ENCODE measurements around the gene BCL7A. TPM values are rescaled to one million over a fixed set of nuclear protein-coding genes. Genes with fewer than 3 reads are reported as not detected.
"Not testable (repeated sequence)": the region's sequence is repeated elsewhere in the genome, so short reads cannot be mapped to it uniquely, and the experiment has no call there.

Gene BCL7A
- total RNA-seq, 1 experiment from 2014 or later: 14.4 TPM

- Histone ChIP-seq H3K27ac (no peak overlapping the region), H3K4me3 (no peak overlapping the region), H3K36me3 (no peaks in the 10 kb centered on the region), H3K4me1 (peaks cover 4% of the 10 kb centered on the region; the same call in 1 of the 2 replicates), H3K9me3 (replicated peaks) (no peaks in the 10 kb centered on the region), H3K27me3 (no peaks in the 10 kb centered on the region)
- DNase-seq: no peak
Measured at GRCh38 chr12:122050706-122051105, 29.0 kb downstream of the BCL7A start.

- peaks cover 4% of the 10 kb centered on the region; the same call in 1 of the 2 replicates for H3K4me1 ChIP-seq
- H3K36me3 ChIP-seq: no peaks in the 10 kb centered on the region
- H3K27ac ChIP-seq: no peak overlapping the region
- no peak for DNase-seq
- H3K27me3 ChIP-seq: no peaks in the 10 kb centered on the region
- no peaks in the 10 kb centered on the region for H3K9me3 ChIP-seq (replicated peaks)
- no peak overlapping the region for H3K4me3 ChIP-seq
Measured at GRCh38 chr12:122051231-122051876, 29.7 kb downstream of the BCL7A start.

GRCh38 chr12:122052285-122052684, 30.6 kb downstream of the BCL7A start:
- no peaks in the 10 kb centered on the region for H3K9me3 ChIP-seq (replicated peaks)
- H3K27ac ChIP-seq: no peak overlapping the region
- DNase-seq: no peak
- no peak overlapping the region for H3K4me3 ChIP-seq
- H3K36me3 ChIP-seq: no peaks in the 10 kb centered on the region; the same call in 1 of the 2 replicates
- no peaks in the 10 kb centered on the region for H3K27me3 ChIP-seq
- H3K4me1 ChIP-seq: peaks cover 4% of the 10 kb centered on the region; the same call in 1 of the 2 replicates

GRCh38 chr12:122054842-122055520, 33.3 kb downstream of the BCL7A start:
- Histone ChIP-seq H3K4me1 (peaks cover 4% of the 10 kb centered on the region; the same call in 1 of the 2 replicates), H3K27me3 (no peaks in the 10 kb centered on the region), H3K9me3 (replicated peaks) (no peaks in the 10 kb centered on the region), H3K4me3 (no peak overlapping the region), H3K36me3 (no peaks in the 10 kb centered on the region; the same call in 1 of the 2 replicates), H3K27ac (no peak overlapping the region)
- DNase-seq: no peak

GRCh38 chr12:122056406-122056805, 34.7 kb downstream of the BCL7A start:
- H3K27me3 ChIP-seq; H3K27ac ChIP-seq; H3K4me3 ChIP-seq; H3K9me3 ChIP-seq (replicated peaks); H3K36me3 ChIP-seq; H3K4me1 ChIP-seq; DNase-seq: not testable (repeated sequence)

GRCh38 chr12:122057007-122057735, 35.5 kb downstream of the BCL7A start:
- H3K4me1 ChIP-seq: peaks cover 4% of the 10 kb centered on the region; the same call in 1 of the 2 replicates
- no peak overlapping the region for H3K27ac ChIP-seq
- H3K4me3 ChIP-seq: no peak overlapping the region
- no peaks in the 10 kb centered on the region for H3K27me3 ChIP-seq
- no peaks in the 10 kb centered on the region; the same call in 1 of the 2 replicates for H3K36me3 ChIP-seq
- DNase-seq: no peak
- no peaks in the 10 kb centered on the region for H3K9me3 ChIP-seq (replicated peaks)

- no peaks in the 10 kb centered on the region for H3K27me3 ChIP-seq
- H3K27ac ChIP-seq: no peak overlapping the region
- H3K9me3 ChIP-seq (replicated peaks): no peaks in the 10 kb centered on the region
- peaks cover 5% of the 10 kb centered on the region; the same call in 1 of the 2 replicates for H3K4me1 ChIP-seq
- H3K36me3 ChIP-seq: no peaks in the 10 kb centered on the region; the same call in 1 of the 2 replicates
- DNase-seq: no peak
- H3K4me3 ChIP-seq: no peak overlapping the region
Measured at GRCh38 chr12:122057769-122058168, 36.1 kb downstream of the BCL7A start.

GRCh38 chr12:122058549-122059149, 37.0 kb downstream of the BCL7A start:
- DNase-seq: no peak
- no peak overlapping the region for H3K27ac ChIP-seq
- peaks cover 14% of the 10 kb centered on the region; the same call in 1 of the 2 replicates for H3K4me1 ChIP-seq
- no peaks in the 10 kb centered on the region for H3K27me3 ChIP-seq
- H3K4me3 ChIP-seq: no peak overlapping the region
- H3K9me3 ChIP-seq (replicated peaks): no peaks in the 10 kb centered on the region
- no peaks in the 10 kb centered on the region; the same call in 1 of the 2 replicates for H3K36me3 ChIP-seq

GRCh38 chr12:122059203-122059960, 37.7 kb downstream of the BCL7A start:
- Histone ChIP-seq H3K4me3 (no peak overlapping the region), H3K4me1 (peaks cover 18% of the 10 kb centered on the region; the same call in 1 of the 2 replicates), H3K9me3 (replicated peaks) (no peaks in the 10 kb centered on the region), H3K27me3 (no peaks in the 10 kb centered on the region), H3K27ac (no peak overlapping the region), H3K36me3 (no peaks in the 10 kb centered on the region; the same call in 1 of the 2 replicates)
- no peak for DNase-seq

GRCh38 chr12:122060081-122060501, 38.4 kb downstream of the BCL7A start:
- Histone ChIP-seq H3K4me1 (peaks cover 21% of the 10 kb centered on the region; the same call in 1 of the 2 replicates), H3K27me3 (no peaks in the 10 kb centered on the region), H3K27ac (no peak overlapping the region), H3K4me3 (no peak overlapping the region), H3K36me3 (no peaks in the 10 kb centered on the region; the same call in 1 of the 2 replicates), H3K9me3 (replicated peaks) (no peaks in the 10 kb centered on the region)
- DNase-seq: no peak

GRCh38 chr12:122061253-122061652, 39.6 kb downstream of the BCL7A start:
- Histone ChIP-seq H3K27me3 (no peaks in the 10 kb centered on the region), H3K9me3 (replicated peaks) (no peaks in the 10 kb centered on the region), H3K4me3 (no peak overlapping the region), H3K4me1 (peaks cover 28% of the 10 kb centered on the region), H3K36me3 (no peaks in the 10 kb centered on the region; the same call in 1 of the 2 replicates), H3K27ac (no peak overlapping the region)
- no peak for DNase-seq

GRCh38 chr12:122062832-122063693, 41.4 kb downstream of the BCL7A start:
- DNase-seq: peak; percentile 55 to 76
- H3K4me3 ChIP-seq: peak overlapping the region; percentile 48
- H3K9me3 ChIP-seq (replicated peaks): no peaks in the 10 kb centered on the region
- H3K27me3 ChIP-seq: no peaks in the 10 kb centered on the region
- H3K36me3 ChIP-seq: no peaks in the 10 kb centered on the region
- H3K27ac ChIP-seq: peak overlapping the region; percentile 65
- peaks cover 30% of the 10 kb centered on the region for H3K4me1 ChIP-seq

GRCh38 chr12:122063694-122064024, 42.0 kb downstream of the BCL7A start:
- H3K4me3 ChIP-seq: peak overlapping the region; percentile 48
- H3K36me3 ChIP-seq: no peaks in the 10 kb centered on the region; the same call in 1 of the 2 replicates
- H3K27ac ChIP-seq: peak overlapping the region; percentile 65
- H3K27me3 ChIP-seq: no peaks in the 10 kb centered on the region
- peak in 1 of 2 experiments; percentile 48 for DNase-seq
- H3K4me1 ChIP-seq: peaks cover 34% of the 10 kb centered on the region
- H3K9me3 ChIP-seq (replicated peaks): no peaks in the 10 kb centered on the region

Measured in SJCRH30 (cell line).